GM23338 (cell line): ENCODE data around the gene CRYBG2.

Experiments
- CTCF ChIP-seq, 2 experiments: fragments of 200-600 bp in 1 of 2; sonication (generic) in 1 of 2; conservative IDR thresholded peaks; 2 replicates each; pipeline versions ENCODE4 v1.5.1 to v1.6.1; 2016 to 2017; ENCODE audit warnings: antibody characterized with exemption in 2 of 2, low read depth in 2 of 2, mild to moderate bottlenecking in 2 of 2, moderate library complexity in 1 of 2
- POLR2AphosphoS5 ChIP-seq: IDR thresholded peaks from 2 replicates; pipeline ENCODE4 v1.6.1; 2016; ENCODE audit warnings: antibody characterized with exemption, low read depth

- TF ChIP-seq CTCF (conservative IDR thresholded peaks at IDR 0.05; ENCODE audit: low read depth in 2 of 2) = no peak
- TF ChIP-seq POLR2AphosphoS5 = no peak
These were observed 595 bp downstream of the CRYBG2 start for GRCh38 chr1:26353210-26353859.
